Astrocyte of the spinal cord (primary cell): ENCODE data around the gene PRKAA2.
"Not testable (repeated sequence)": the region's sequence is repeated elsewhere in the genome, so short reads cannot be mapped to it uniquely, and the experiment has no call there.

Experiments used
- DNase-seq: peaks from one replicate; pipeline ENCODE4 v3.0.0; 2011; ENCODE audit warnings: low read depth, low spot score
- H3K4me3 ChIP-seq: 2 replicates; pipeline ENCODE4 v1.5.1; 2011; ENCODE audit warnings: low read depth, mild to moderate bottlenecking, low read length, moderate library complexity
- in situ Hi-C: cut with HindIII; loops from 2 replicates; pipeline ENCODE4 v1.10.0; 2017; ENCODE audit warnings: low sequenced_read_pairs
- TF ChIP-seq, protein P1 (sequence below): IDR thresholded peaks from 2 replicates; pipeline ENCODE4 v1.5.1; 2012; ENCODE audit warnings: low read depth, mild to moderate bottlenecking, low read length, inconsistent platforms

Gene PRKAA2

DNA sequence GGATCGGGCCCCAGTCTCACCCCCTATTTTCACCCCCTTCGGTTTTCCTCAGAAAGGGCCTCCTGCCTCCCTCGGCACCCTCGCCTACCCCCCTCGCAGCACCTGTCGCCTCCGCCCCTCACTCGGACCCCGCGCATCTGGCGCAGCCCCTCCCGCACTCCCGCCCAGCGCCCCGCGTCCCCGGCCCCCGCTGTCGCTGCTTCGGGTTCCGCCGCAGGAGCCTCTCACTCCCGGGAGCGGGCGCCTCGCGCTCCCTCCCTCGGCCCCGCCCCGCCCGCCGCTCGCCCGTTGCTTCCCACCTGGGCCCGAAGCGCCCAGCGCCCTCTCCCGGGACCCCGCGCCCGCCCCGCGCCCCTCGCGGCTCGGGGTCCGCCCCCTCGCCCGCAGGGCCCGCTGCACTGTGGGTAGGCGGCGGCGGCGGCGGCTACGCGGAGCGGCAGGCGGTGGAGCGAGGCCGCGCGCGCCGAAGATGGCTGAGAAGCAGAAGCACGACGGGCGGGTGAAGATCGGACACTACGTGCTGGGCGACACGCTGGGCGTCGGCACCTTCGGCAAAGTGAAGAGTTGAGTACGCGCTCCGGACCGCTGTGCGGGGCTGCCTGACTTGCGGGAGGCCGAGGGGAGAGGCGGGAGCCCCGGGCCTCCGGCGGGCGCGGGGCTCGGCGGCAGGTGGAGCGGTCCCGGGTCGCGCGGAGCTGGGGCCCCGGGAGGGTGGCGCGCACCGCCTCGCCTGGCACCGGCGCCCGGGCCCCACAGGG is at the start of gene PRKAA2:
Gene PRKAA2, plus strand, starts transcription at position 396 of the 758 bp plus-strand sequence. Its CDS starts 74 bp downstream, at position 470.
- in situ Hi-C loops, result no loop called here
- peak within 1 kb of the TSS; percentile 63 for H3K4me3 ChIP-seq
- DNase-seq, result no peak
- TF ChIP-seq, protein P1, sequence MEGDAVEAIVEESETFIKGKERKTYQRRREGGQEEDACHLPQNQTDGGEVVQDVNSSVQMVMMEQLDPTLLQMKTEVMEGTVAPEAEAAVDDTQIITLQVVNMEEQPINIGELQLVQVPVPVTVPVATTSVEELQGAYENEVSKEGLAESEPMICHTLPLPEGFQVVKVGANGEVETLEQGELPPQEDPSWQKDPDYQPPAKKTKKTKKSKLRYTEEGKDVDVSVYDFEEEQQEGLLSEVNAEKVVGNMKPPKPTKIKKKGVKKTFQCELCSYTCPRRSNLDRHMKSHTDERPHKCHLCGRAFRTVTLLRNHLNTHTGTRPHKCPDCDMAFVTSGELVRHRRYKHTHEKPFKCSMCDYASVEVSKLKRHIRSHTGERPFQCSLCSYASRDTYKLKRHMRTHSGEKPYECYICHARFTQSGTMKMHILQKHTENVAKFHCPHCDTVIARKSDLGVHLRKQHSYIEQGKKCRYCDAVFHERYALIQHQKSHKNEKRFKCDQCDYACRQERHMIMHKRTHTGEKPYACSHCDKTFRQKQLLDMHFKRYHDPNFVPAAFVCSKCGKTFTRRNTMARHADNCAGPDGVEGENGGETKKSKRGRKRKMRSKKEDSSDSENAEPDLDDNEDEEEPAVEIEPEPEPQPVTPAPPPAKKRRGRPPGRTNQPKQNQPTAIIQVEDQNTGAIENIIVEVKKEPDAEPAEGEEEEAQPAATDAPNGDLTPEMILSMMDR, result no peak

DNA sequence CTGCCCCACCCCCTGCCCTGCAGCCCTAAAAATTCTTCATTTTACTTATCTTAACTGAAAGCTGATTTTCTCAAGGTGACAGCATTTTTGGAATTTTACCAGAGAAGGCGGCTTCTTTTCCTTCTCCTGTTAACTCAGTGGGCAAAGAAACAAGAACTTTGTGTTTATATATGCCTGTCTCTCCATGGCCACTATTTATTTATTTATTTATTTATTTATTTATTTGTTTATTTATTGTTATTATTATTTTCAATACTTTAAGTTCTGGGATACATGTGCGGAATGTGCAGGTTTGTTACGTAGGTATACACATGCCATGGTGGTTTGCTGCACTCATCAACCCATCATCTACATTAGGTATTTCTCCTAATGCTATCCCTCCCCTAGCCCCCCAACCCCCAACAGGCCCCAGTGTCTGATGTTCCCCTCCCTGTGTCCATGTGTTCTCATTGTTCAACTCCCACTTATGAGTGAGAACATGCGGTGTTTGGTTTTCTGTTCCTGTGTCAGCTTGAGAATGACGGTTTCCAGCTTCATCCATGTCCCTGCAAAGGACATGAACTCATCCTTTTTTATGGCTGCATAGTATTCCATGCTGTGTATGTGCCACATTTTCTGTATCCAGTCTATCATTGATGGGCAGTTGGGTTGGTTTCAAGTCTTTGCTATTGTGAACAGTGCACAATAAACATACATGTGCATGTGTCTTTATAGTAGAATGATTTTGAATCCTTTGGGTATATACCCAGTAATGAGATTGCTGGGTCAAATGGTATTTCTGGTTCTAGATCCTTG is 49.5 kb upstream of the PRKAA2 start:
- H3K4me3 ChIP-seq, DNase-seq, in situ Hi-C loops: not testable (repeated sequence)

DNA sequence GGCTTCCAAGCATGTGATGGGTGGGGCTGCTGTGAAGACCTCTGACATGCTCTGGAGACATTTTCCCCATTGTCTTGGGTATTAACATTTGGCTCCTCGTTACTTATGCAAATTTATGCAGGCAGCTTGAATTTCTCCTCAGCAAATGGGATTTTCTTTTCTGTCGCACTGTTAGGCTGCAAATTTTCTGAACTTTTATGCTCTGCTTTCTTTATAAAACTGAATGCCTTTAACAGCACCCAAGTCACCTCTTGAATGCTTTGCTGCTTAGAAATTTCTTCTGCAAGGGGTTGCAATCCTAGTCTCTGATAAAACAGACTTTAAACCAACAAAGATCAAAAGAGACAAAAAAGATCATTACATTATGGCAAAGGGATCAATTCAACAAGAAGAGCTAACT is 35.0 kb upstream of the PRKAA2 start:
- H3K4me3 ChIP-seq, DNase-seq, in situ Hi-C loops: not testable (repeated sequence)

DNA sequence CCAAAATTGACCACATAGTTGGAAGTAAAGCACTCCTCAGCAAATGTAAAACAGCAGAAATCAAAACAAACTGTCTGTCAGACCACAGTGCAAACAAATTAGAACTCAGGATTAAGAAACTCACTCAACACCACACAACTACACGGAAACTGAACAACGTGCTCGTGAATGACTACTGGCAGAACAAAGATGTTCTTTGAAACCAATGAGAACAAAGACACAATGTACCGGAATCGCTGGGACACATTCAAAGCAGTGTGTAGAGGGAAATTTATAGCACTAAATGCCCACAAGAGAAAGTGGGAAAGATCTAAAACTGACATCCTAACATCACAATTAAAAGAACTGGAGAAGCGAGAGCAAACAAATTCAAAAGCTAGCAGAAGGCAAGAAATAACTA is 34.3 kb upstream of the PRKAA2 start:
- in situ Hi-C loops, DNase-seq: not testable (repeated sequence)

DNA sequence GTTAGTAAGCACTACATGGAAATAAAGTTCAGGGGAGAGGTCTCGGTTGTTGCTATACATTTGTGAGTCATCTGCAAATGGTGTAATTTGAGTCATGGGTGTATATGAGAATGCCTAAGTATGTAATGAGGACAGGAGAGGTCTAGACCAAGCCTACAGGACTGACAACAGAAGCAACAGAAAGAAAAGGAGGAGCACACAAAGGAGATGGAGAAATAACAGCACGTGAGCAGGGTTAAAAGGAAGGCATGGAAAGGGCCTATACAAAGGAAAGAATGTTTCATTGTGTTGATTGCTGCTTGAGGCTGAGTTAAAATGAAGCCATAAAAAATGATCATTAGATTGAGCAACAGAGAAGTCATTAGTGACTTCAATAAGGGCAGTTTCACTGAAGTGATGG is 28.0 kb upstream of the PRKAA2 start:
- DNase-seq, result peak; percentile 35
- no peak overlapping the region for H3K4me3 ChIP-seq
- TF ChIP-seq, protein P1, result no peak
- in situ Hi-C loops, result no loop called here

More for the DNA sequence above, 34.3 kb upstream of the PRKAA2 start:
- H3K4me3 ChIP-seq, result not testable (repeated sequence)

DNA sequence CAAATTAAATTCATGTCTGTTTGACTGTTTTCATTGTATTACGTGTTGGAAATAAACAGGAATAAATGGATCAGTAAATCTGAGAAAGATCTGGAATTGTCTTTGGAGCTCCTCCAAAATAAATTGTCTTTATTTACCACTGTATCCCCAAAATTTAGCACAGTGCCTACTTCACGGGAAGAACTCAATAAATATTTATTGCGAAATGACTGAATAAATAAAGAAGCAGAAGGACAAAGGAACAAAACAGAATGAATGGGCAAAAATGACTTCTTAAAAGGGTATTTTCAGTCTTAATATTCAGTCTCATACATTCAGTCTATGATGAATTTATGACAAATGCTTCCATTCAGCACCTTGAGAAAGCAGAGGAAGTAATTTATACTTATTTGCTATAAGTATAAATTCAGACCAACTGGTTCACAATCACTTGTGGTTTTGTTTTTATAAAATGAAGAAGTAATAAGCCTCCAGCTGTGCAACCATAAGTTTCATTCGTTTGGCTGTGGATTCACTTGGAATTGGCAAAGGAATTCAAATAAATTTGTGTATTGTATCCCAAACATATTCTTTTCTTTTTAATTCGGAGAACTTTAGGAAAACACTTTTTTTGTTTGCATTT is 19.2 kb upstream of the PRKAA2 start:
- DNase-seq, result peak; percentile 26
- TF ChIP-seq, protein P1, result no peak
- in situ Hi-C loops, result no loop called here
- no peak overlapping the region for H3K4me3 ChIP-seq

DNA sequence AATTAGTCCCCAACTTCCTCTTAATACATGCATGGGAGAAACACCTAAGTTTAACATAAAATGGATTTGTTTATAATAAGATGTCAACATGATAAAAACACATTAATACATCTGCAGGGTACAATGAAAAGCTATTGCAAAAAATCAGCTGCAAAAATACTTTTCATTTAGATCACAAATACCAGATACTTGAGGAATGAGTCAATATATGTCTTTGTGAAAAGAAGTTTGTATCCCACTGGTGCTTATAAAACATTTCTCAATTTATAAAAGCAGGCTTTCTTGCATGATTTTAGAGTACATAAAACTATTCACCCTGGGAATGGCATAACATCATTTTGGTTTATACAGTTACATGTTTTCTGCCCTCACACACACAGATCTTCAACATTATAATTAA is 18.6 kb upstream of the PRKAA2 start:
- in situ Hi-C loops, result no loop called here

More for the DNA sequence above, 18.6 kb upstream of the PRKAA2 start:
- no peak overlapping the region for H3K4me3 ChIP-seq
- DNase-seq, result peak; percentile 51
- TF ChIP-seq, protein P1, result no peak
